ENCODE results near the gene ASIC3.

DNA sequence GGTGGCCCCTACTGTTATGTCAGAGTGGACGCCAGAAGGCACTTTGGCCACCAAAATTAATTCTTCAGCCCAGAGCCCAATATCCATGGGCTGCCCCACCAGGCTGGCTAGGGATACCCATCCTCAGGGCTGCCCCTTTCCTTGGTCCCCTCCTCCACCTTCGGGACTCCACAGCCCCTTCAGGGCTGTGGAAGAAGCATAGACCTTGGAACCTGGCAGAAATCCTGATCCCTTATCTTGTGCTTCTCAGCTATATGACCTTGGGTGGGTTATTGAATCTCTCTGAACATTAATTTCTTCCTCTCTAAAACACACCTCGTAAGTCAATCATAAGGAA, 35.5 kb downstream of the ASIC3 start:
- TF ChIP-seq EP300 (IDR thresholded peaks at IDR 0.05), result no peak
- TF ChIP-seq POLR2A (IDR thresholded peaks at IDR 0.05), result no peak
- TF ChIP-seq CTCF (IDR thresholded peaks at IDR 0.05), result no peak

All from stomach (tissue), 4 donors.